NOMO-1 (cell line): ENCODE data around the gene LCE1B.

Source experiments
- DNase-seq, 2 experiments: peaks; one replicate each; lab custom pipeline; 2025; ENCODE audit not compliant: unreplicated experiment in 2 of 2; lab: John Stamatoyannopoulos, UW

Gene LCE1B

GRCh38 chr1:152860129-152860528, 48.4 kb downstream of the LCE1B start:
- DNase-seq = no peak

- DNase-seq = no peak
These were observed 49.6 kb downstream of the LCE1B start for GRCh38 chr1:152861374-152861773.
